HepG2 (cell line): ENCODE results near the gene BPHL. TPM values are rescaled to one million over a fixed set of nuclear protein-coding genes. Genes with fewer than 3 reads are reported as not detected.
A peak's percentile ranks its signal among the peaks of the same experiment; 100 is the strongest.

ENCODE experiments used
- DNMT3B ChIP-seq: conservative IDR thresholded peaks from 2 replicates; pipeline ENCODE4 v1.6.1; 2016; ENCODE audit warnings: missing biosample characterization, control low read depth
- ETV5 ChIP-seq: IDR thresholded peaks from 2 replicates; pipeline ENCODE4 v1.6.1; 2018; ENCODE audit warnings: missing biosample characterization, missing genetic modification reagents, inconsistent platforms, borderline replicate concordance
- KDM6A ChIP-seq: IDR thresholded peaks from 2 replicates; pipeline ENCODE4 v1.6.1; 2016; ENCODE audit warnings: low read depth
- KMT2A ChIP-seq: sonication (generic); formaldehyde crosslinking; IDR thresholded peaks from 2 replicates; pipeline ENCODE4 v1.4.0; 2020; ENCODE audit warnings: missing genetic modification reagents
- MED13 ChIP-seq: sonication (generic); formaldehyde crosslinking; IDR thresholded peaks from 2 replicates; pipeline ENCODE4 v1.5.0; 2020; ENCODE audit warnings: missing genetic modification reagents
- NR3C1 ChIP-seq: sonication (generic); formaldehyde crosslinking; IDR thresholded peaks from 2 replicates; pipeline ENCODE4 v1.4.0; 2020; ENCODE audit warnings: missing genetic modification reagents
- POLR2AphosphoS5 ChIP-seq: IDR thresholded peaks from 2 replicates; pipeline ENCODE4 v1.6.1; 2012; ENCODE audit warnings: low read depth, low read length
- SAFB2 ChIP-seq: sonication (generic); formaldehyde crosslinking; IDR thresholded peaks from 2 replicates; pipeline ENCODE4 v1.5.1; 2020; ENCODE audit warnings: missing genetic modification reagents, low read depth, mild to moderate bottlenecking, borderline replicate concordance
- SATB2 ChIP-seq: sonication (generic); formaldehyde crosslinking; IDR thresholded peaks from 2 replicates; pipeline ENCODE4 v1.5.0; 2020; ENCODE audit warnings: missing genetic modification reagents
- TEAD3 ChIP-seq: optimal IDR thresholded peaks from 2 replicates; pipeline ENCODE3; 2016; ENCODE audit warnings: borderline replicate concordance
- ZNF317 ChIP-seq: sonication (generic); formaldehyde crosslinking; IDR thresholded peaks from 2 replicates; pipeline ENCODE4 v1.5.0; 2020; ENCODE audit warnings: mild to moderate bottlenecking, missing genetic modification reagents
- ZNF468 ChIP-seq: sonication (generic); formaldehyde crosslinking; IDR thresholded peaks from 2 replicates; pipeline ENCODE4 v1.8.0; 2022; ENCODE audit warnings: mild to moderate bottlenecking, moderate library complexity, missing genetic modification reagents
- ZNF772 ChIP-seq: sonication (generic); formaldehyde crosslinking; IDR thresholded peaks from 2 replicates; pipeline ENCODE4 v1.5.0; 2020; ENCODE audit warnings: mild to moderate bottlenecking, missing genetic modification reagents
- ZNF790 ChIP-seq: sonication (generic); formaldehyde crosslinking; IDR thresholded peaks from 2 replicates; pipeline ENCODE4 v1.8.0; 2022; ENCODE audit warnings: missing genetic modification reagents, mild to moderate bottlenecking, borderline replicate concordance
- polyA plus RNA-seq, 8 experiments: library from polyadenylated mRNA; depleted of rRNA in 3 of 8; stranded (reverse) in 7 of 8; unstranded in 1 of 8; fragments of >200 nt; fragmentation: Illumina TruSeq in 4 of 8; extraction: Trizol in 4 of 8; gene quantifications; 2 replicates each; pipeline versions ENCODE4 v1.2.1 to v1.2.3, GENCODE V29; 2011 to 2016; ENCODE audit warnings: low read depth in 4 of 8, missing spikeins in 1 of 8, mixed read lengths in 1 of 8; ENCODE audit not compliant: insufficient read depth in 1 of 8
- total RNA-seq, 5 experiments: library from RNA; depleted of rRNA; stranded (reverse); fragments of >200 nt; fragmentation: Illumina TruSeq; extraction: Trizol; gene quantifications; 2 replicates each; pipeline ENCODE4 v1.2.3, GENCODE V29; 2016; ENCODE audit warnings: low read depth in 1 of 5
- TF ChIP-seq, protein P1 (sequence below): IDR thresholded peaks from 2 replicates; pipeline ENCODE4 v1.6.1; 2016; ENCODE audit warnings: mild to moderate bottlenecking
- TF ChIP-seq, protein P2 (sequence below): sonication (generic); formaldehyde crosslinking; IDR thresholded peaks from 2 replicates; pipeline ENCODE4 v1.4.0; 2020; ENCODE audit warnings: missing genetic modification reagents
- TF ChIP-seq, protein P3 (sequence below): sonication (generic); formaldehyde crosslinking; IDR thresholded peaks from 2 replicates; pipeline ENCODE4 v1.5.0; 2020; ENCODE audit warnings: mild to moderate bottlenecking, missing genetic modification reagents, moderate library complexity
- TF ChIP-seq, protein P4 (sequence below): sonication (generic); formaldehyde crosslinking; conservative IDR thresholded peaks from 2 replicates; pipeline ENCODE4 v1.8.0; 2022; ENCODE audit warnings: missing genetic modification reagents
- TF ChIP-seq, protein P5 (sequence below): sonication (generic); formaldehyde crosslinking; IDR thresholded peaks from 2 replicates; pipeline ENCODE4 v1.4.0; 2020; ENCODE audit warnings: mild to moderate bottlenecking, missing genetic modification reagents, borderline replicate concordance

Gene BPHL
- total and polyA plus RNA-seq, 2 of the 13 experiments (the other 11 are each of a cell fraction or from before 2014, with no cell fraction given), result 37.8 to 39.5 TPM

DNA sequence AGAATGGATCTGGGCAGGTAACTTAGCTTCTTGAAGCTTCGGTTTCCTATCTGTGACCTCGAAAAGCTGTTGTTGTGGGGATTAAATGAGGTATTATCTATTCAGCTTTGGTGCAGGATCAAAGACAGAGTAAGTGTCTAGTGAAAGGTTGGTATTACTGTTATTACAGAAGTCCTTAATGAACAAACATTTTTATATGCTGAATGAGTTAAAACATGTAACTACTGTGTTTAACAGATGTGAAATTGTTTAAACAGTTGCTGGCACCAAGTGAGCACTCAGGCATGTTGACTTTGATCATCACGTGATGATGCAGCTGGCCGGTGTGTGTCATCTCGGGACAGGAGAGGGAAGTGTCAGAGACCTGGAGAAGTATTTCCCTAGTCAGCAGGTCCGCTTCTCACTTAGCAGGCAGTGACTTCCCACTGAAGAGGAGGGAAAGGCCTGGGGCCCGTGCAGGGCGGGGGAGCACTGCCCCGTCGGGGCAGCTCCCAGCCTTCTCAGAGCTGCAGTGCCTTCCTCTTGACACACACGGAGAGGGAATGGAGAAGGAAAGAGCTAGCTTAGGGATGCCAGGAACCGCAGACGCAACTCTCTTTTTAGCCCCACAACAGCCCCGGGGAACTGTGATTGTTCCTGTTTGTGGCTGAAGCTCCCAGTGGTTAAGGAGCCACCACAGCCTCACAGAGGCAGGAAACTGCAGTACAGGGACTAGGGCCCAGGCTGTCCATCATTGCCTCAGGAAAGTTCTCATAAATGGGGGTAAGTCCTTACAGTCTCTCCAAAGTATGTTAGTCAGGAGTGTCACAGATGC lies 20.8 kb downstream of the BPHL start (continued):
- TF ChIP-seq, protein P1, sequence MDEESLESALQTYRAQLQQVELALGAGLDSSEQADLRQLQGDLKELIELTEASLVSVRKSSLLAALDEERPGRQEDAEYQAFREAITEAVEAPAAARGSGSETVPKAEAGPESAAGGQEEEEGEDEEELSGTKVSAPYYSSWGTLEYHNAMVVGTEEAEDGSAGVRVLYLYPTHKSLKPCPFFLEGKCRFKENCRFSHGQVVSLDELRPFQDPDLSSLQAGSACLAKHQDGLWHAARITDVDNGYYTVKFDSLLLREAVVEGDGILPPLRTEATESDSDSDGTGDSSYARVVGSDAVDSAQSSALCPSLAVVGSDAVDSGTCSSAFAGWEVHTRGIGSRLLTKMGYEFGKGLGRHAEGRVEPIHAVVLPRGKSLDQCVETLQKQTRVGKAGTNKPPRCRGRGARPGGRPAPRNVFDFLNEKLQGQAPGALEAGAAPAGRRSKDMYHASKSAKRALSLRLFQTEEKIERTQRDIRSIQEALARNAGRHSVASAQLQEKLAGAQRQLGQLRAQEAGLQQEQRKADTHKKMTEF (CRISPR knock-in tag), result peak; percentile 94
- TF ChIP-seq ZNF468 (no peak), SAFB2 (CRISPR knock-in tag) (no peak), KDM6A (peak; percentile 78), TEAD3 (CRISPR knock-in tag) (peak; percentile 95), KMT2A (CRISPR knock-in tag) (peak; percentile 70; the same call in 1 of the 2 replicates), DNMT3B (CRISPR knock-in tag) (peak; percentile 86; the same call in 1 of the 2 replicates), POLR2AphosphoS5 (no peak), NR3C1 (CRISPR knock-in tag) (no peak), ZNF772 (CRISPR knock-in tag) (no peak; the same call in 1 of the 2 replicates), MED13 (CRISPR knock-in tag) (0 out of 2 replicates have a peak, but pooled peaks have one; percentile 43), SATB2 (CRISPR knock-in tag) (no peak), ZNF317 (CRISPR knock-in tag) (peak; percentile 64; the same call in 1 of the 2 replicates), ZNF790 (CRISPR knock-in tag) (no peak), ETV5 (CRISPR knock-in tag) (peak; percentile 83; the same call in 1 of the 2 replicates)
- TF ChIP-seq, protein P2, sequence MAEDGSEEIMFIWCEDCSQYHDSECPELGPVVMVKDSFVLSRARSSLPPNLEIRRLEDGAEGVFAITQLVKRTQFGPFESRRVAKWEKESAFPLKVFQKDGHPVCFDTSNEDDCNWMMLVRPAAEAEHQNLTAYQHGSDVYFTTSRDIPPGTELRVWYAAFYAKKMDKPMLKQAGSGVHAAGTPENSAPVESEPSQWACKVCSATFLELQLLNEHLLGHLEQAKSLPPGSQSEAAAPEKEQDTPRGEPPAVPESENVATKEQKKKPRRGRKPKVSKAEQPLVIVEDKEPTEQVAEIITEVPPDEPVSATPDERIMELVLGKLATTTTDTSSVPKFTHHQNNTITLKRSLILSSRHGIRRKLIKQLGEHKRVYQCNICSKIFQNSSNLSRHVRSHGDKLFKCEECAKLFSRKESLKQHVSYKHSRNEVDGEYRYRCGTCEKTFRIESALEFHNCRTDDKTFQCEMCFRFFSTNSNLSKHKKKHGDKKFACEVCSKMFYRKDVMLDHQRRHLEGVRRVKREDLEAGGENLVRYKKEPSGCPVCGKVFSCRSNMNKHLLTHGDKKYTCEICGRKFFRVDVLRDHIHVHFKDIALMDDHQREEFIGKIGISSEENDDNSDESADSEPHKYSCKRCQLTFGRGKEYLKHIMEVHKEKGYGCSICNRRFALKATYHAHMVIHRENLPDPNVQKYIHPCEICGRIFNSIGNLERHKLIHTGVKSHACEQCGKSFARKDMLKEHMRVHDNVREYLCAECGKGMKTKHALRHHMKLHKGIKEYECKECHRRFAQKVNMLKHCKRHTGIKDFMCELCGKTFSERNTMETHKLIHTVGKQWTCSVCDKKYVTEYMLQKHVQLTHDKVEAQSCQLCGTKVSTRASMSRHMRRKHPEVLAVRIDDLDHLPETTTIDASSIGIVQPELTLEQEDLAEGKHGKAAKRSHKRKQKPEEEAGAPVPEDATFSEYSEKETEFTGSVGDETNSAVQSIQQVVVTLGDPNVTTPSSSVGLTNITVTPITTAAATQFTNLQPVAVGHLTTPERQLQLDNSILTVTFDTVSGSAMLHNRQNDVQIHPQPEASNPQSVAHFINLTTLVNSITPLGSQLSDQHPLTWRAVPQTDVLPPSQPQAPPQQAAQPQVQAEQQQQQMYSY, result no peak
- TF ChIP-seq, protein P3, sequence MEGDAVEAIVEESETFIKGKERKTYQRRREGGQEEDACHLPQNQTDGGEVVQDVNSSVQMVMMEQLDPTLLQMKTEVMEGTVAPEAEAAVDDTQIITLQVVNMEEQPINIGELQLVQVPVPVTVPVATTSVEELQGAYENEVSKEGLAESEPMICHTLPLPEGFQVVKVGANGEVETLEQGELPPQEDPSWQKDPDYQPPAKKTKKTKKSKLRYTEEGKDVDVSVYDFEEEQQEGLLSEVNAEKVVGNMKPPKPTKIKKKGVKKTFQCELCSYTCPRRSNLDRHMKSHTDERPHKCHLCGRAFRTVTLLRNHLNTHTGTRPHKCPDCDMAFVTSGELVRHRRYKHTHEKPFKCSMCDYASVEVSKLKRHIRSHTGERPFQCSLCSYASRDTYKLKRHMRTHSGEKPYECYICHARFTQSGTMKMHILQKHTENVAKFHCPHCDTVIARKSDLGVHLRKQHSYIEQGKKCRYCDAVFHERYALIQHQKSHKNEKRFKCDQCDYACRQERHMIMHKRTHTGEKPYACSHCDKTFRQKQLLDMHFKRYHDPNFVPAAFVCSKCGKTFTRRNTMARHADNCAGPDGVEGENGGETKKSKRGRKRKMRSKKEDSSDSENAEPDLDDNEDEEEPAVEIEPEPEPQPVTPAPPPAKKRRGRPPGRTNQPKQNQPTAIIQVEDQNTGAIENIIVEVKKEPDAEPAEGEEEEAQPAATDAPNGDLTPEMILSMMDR (CRISPR knock-in tag), result peak; percentile 20; the same call in 1 of the 2 replicates
- TF ChIP-seq, protein P4, sequence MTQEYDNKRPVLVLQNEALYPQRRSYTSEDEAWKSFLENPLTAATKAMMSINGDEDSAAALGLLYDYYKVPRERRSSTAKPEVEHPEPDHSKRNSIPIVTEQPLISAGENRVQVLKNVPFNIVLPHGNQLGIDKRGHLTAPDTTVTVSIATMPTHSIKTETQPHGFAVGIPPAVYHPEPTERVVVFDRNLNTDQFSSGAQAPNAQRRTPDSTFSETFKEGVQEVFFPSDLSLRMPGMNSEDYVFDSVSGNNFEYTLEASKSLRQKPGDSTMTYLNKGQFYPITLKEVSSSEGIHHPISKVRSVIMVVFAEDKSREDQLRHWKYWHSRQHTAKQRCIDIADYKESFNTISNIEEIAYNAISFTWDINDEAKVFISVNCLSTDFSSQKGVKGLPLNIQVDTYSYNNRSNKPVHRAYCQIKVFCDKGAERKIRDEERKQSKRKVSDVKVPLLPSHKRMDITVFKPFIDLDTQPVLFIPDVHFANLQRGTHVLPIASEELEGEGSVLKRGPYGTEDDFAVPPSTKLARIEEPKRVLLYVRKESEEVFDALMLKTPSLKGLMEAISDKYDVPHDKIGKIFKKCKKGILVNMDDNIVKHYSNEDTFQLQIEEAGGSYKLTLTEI (CRISPR knock-in tag), result no peak
- TF ChIP-seq, protein P5, sequence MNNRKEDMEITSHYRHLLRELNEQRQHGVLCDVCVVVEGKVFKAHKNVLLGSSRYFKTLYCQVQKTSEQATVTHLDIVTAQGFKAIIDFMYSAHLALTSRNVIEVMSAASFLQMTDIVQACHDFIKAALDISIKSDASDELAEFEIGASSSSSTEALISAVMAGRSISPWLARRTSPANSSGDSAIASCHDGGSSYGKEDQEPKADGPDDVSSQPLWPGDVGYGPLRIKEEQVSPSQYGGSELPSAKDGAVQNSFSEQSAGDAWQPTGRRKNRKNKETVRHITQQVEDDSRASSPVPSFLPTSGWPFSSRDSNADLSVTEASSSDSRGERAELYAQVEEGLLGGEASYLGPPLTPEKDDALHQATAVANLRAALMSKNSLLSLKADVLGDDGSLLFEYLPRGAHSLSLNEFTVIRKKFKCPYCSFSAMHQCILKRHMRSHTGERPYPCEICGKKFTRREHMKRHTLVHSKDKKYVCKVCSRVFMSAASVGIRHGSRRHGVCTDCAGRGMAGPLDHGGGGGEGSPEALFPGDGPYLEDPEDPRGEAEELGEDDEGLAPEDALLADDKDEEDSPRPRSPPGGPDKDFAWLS, result no peak; the same call in 1 of the 2 replicates
